Natural killer cell (primary cell): Measurements from ENCODE around the gene PROM1. TPM values are rescaled to one million over a fixed set of nuclear protein-coding genes. Genes with fewer than 3 reads are reported as not detected.

Source experiments
- ATAC-seq, 3 donors: fragments of 150-1000 bp in 2 of 3; fragments of 200-7000 bp in 1 of 3; cut with Tn5 transposase; 1 replicate in 1 of 3; 2 replicates in 2 of 3; pipeline ENCODE4 v1.10.0; 2021; ENCODE audit warnings: mild to moderate bottlenecking in 2 of 3, moderate library complexity in 2 of 3
- DNase-seq, 2 donors: peaks; one replicate each; pipeline versions ENCODE4 v3.0.0 to v3.0.0-alpha.2; 2013 to 2021; ENCODE audit warnings: mixed read lengths in 1 of 2
- H3K27ac ChIP-seq: one replicate; pipeline ENCODE4 v1.5.1; 2013; ENCODE audit warnings: mild to moderate bottlenecking, low read length
- H3K27me3 ChIP-seq: one replicate; pipeline ENCODE4 v1.6.1; 2013; ENCODE audit warnings: low read length; ENCODE audit not compliant: control insufficient read depth, insufficient read depth
- H3K36me3 ChIP-seq: one replicate; pipeline ENCODE4 v1.6.1; 2013; ENCODE audit warnings: low read length; ENCODE audit not compliant: control insufficient read depth, insufficient read depth
- H3K4me1 ChIP-seq: one replicate; pipeline ENCODE4 v1.6.1; 2013; ENCODE audit warnings: low read length; ENCODE audit not compliant: control insufficient read depth, insufficient read depth
- H3K4me3 ChIP-seq: one replicate; pipeline ENCODE4 v1.5.1; 2013; ENCODE audit warnings: low read length
- H3K9me3 ChIP-seq: one replicate; pipeline ENCODE4 v1.6.1; 2013; ENCODE audit warnings: low read length; ENCODE audit not compliant: control insufficient read depth, insufficient read depth
- H3K27ac Mint-ChIP-seq, 2 donors: one replicate each; pipeline ENCODE4 v1.8.0; 2022; ENCODE audit warnings: mild to moderate bottlenecking in 2 of 2, mixed read lengths in 2 of 2, moderate library complexity in 1 of 2
- H3K27me3 Mint-ChIP-seq, 2 donors: one replicate each; pipeline ENCODE4 v1.8.0; 2022; ENCODE audit warnings: low read depth in 2 of 2, mixed read lengths in 2 of 2
- H3K36me3 Mint-ChIP-seq: one replicate; pipeline ENCODE4 v1.8.0; 2022; ENCODE audit warnings: mixed read lengths
- H3K4me1 Mint-ChIP-seq, 2 donors: one replicate each; pipeline ENCODE4 v1.8.0; 2022; ENCODE audit warnings: mixed read lengths in 2 of 2
- H3K4me3 Mint-ChIP-seq: one replicate; pipeline ENCODE4 v1.8.0; 2022; ENCODE audit warnings: mild to moderate bottlenecking, moderate library complexity, mixed read lengths
- H3K9me3 Mint-ChIP-seq, 2 donors: one replicate each; pipeline ENCODE4 v1.8.0; 2022; ENCODE audit warnings: mixed read lengths in 2 of 2
- WGBS: methylation state at CpG from one replicate; pipeline ENCODE4 v1.1.7; 2013; ENCODE audit warnings: missing lambda C conversion rate; ENCODE audit not compliant: insufficient coverage; 5-methylcytosine and 5-hydroxymethylcytosine counted together
- intact Hi-C: fragments of 100-400 bp; cut with micrococcal nuclease; formaldehyde crosslinking; loops from one replicate; pipeline ENCODE4 v1.14.2; 2022
- total RNA-seq, 4 donors: library from RNA; stranded (reverse); fragments of 120-200 nt in 1 of 4; gene quantifications; one replicate each; pipeline versions ENCODE4 v1.2.3 to v1.2.4, GENCODE V29; 2013 to 2022
- TF ChIP-seq, protein P1 (sequence below): fragments of 200-600 bp; IDR thresholded peaks from one replicate; pipeline ENCODE4 v1.8.0; 2022; ENCODE audit warnings: antibody characterized with exemption

PROM1 gene
- total RNA-seq, 3 donors from 2014 or later (not counting 1 experiment from before 2014, with no cell fraction given) = not detected

DNA sequence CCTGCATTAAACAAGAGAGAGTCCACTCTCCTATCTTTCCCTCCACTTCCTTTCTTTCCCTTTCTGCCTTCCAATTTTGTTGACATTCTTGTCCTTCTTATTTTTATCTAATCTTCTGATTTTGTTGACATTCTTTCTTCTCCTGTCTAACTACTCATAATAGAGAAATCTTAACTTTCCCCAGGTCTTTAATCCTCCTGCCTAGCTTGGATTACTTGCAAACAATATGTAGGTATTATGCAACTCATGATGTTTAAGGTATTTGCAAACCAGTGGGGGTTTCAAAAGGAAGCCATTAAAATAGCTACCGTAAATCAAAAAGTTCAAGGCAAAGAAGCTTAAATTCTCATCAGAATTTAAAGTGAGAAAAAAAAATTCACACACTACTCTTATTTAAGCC lies 53.9 kb downstream of the PROM1 start:
- Mint-ChIP-seq H3K9me3 (no peaks in the 10 kb centered on the region), H3K4me1 (no peaks in the 10 kb centered on the region), H3K27me3 (peaks cover 6 to 26% of the 10 kb centered on the region in 2 donors), H3K27ac (no peak overlapping the region), H3K36me3 (no peaks in the 10 kb centered on the region), H3K4me3 (no peak overlapping the region)
- no peaks in the 10 kb centered on the region for H3K9me3 ChIP-seq
- TF ChIP-seq, protein P1, sequence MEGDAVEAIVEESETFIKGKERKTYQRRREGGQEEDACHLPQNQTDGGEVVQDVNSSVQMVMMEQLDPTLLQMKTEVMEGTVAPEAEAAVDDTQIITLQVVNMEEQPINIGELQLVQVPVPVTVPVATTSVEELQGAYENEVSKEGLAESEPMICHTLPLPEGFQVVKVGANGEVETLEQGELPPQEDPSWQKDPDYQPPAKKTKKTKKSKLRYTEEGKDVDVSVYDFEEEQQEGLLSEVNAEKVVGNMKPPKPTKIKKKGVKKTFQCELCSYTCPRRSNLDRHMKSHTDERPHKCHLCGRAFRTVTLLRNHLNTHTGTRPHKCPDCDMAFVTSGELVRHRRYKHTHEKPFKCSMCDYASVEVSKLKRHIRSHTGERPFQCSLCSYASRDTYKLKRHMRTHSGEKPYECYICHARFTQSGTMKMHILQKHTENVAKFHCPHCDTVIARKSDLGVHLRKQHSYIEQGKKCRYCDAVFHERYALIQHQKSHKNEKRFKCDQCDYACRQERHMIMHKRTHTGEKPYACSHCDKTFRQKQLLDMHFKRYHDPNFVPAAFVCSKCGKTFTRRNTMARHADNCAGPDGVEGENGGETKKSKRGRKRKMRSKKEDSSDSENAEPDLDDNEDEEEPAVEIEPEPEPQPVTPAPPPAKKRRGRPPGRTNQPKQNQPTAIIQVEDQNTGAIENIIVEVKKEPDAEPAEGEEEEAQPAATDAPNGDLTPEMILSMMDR = no peak
- intact Hi-C loops = loop anchor here (10.0 kb wide), 2 partner anchors 175 to 1415 kb away; no protein-coding TSS in a partner anchor
- H3K4me1 ChIP-seq = no peaks in the 10 kb centered on the region
- H3K27me3 ChIP-seq = peaks cover 3% of the 10 kb centered on the region
- H3K27ac ChIP-seq = no peak overlapping the region
- no CpG with 5 or more reads among the region's 1 CpG for WGBS
- H3K4me3 ChIP-seq = no peak overlapping the region
- ATAC-seq = no peak
- no peak for DNase-seq
- no peaks in the 10 kb centered on the region for H3K36me3 ChIP-seq

DNA sequence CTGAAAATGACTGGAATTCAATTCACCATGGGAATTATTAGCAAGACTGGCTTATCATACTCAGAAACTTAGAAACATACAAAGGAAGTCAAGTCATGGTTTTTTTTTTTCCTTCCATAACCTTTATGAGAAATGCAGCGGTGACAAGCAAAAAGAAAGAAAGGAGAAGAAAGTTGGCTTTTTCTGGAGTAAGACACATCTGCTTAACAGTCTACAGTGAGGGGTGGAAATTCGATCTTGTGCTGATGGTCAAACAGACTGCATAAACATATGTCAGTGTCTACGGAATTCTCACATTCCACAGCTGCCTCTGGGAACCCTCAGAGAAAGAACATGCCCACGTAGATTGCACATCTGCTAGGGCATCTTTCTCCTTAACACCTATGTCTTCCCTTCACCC lies 54.6 kb downstream of the PROM1 start:
- 64% methylated on average over 4 of the region's 4 CpGs for WGBS
- no peak overlapping the region for H3K27ac Mint-ChIP-seq
- DNase-seq (no peak), ATAC-seq (no peak)
- H3K9me3 ChIP-seq = no peaks in the 10 kb centered on the region
- H3K27ac ChIP-seq = no peak overlapping the region
- no peaks in the 10 kb centered on the region for H3K4me1 Mint-ChIP-seq
- TF ChIP-seq, protein P1 = no peak
- no peak overlapping the region for H3K4me3 Mint-ChIP-seq
- no peaks in the 10 kb centered on the region for H3K36me3 ChIP-seq
- H3K9me3 Mint-ChIP-seq = no peaks in the 10 kb centered on the region
- H3K36me3 Mint-ChIP-seq = no peaks in the 10 kb centered on the region
- H3K27me3 Mint-ChIP-seq = peaks cover 6 to 26% of the 10 kb centered on the region in 2 donors
- intact Hi-C loops = loop anchor here (10.0 kb wide), 2 partner anchors 176 to 1416 kb away; no protein-coding TSS in a partner anchor
- peaks cover 3% of the 10 kb centered on the region for H3K27me3 ChIP-seq
- H3K4me3 ChIP-seq = no peak overlapping the region
- H3K4me1 ChIP-seq = no peaks in the 10 kb centered on the region

DNA sequence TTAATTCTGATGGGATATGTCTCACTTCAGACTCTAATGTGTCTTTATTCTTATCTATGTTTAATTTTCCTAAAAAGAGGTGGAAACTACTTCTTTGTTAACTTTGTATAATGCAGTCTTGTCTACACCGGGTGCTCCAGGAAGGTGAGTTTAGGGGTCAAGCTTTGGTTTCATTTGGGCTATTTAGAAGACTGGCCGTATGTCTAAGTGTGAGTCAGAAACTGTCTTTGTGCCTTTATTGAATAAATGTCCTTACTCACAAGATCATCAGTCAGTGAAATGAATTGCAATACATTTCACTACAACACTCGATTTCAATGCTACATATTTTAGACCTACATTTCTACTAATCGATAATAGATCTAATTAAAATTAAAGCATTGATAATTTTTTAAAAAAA lies 56.2 kb downstream of the PROM1 start:
- WGBS = 81% methylated on average over 3 of the region's 4 CpGs

More for the DNA sequence above, 56.2 kb downstream of the PROM1 start:
- H3K27me3 ChIP-seq = peaks cover 3% of the 10 kb centered on the region
- TF ChIP-seq, protein P1 = no peak
- DNase-seq = no peak
- H3K4me3 ChIP-seq = no peak overlapping the region
- H3K9me3 ChIP-seq = no peaks in the 10 kb centered on the region
- Mint-ChIP-seq H3K36me3 (no peaks in the 10 kb centered on the region), H3K4me3 (no peak overlapping the region), H3K27me3 (peaks cover 9 to 26% of the 10 kb centered on the region in 2 donors), H3K27ac (no peak overlapping the region), H3K9me3 (no peaks in the 10 kb centered on the region), H3K4me1 (no peaks in the 10 kb centered on the region)
- H3K27ac ChIP-seq = no peak overlapping the region
- no peaks in the 10 kb centered on the region for H3K4me1 ChIP-seq
- H3K36me3 ChIP-seq = no peaks in the 10 kb centered on the region
- ATAC-seq = no peak
- intact Hi-C loops = loop anchor here (10.0 kb wide), 2 partner anchors 177 to 1417 kb away; no protein-coding TSS in a partner anchor
